HFFc6 (cell line): ENCODE results near the gene METAP2. TPM values are rescaled to one million over a fixed set of nuclear protein-coding genes. Genes with fewer than 3 reads are reported as not detected.

Experiments used
- DNase-seq: peaks from one replicate; pipeline ENCODE4 v3.0.0-alpha.2; 2018
- H3K27ac Mint-ChIP-seq: 2 replicates; pipeline ENCODE4 v1.8.0; 2020; ENCODE audit warnings: mild to moderate bottlenecking, mixed read lengths
- H3K27me3 Mint-ChIP-seq: 2 replicates; pipeline ENCODE4 v1.8.0; 2021; ENCODE audit warnings: mild to moderate bottlenecking, moderate library complexity, mixed read lengths; ENCODE audit not compliant: insufficient read depth
- H3K36me3 Mint-ChIP-seq: 2 replicates; pipeline ENCODE4 v1.8.0; 2021; ENCODE audit warnings: low read depth, mixed read lengths
- H3K4me1 Mint-ChIP-seq: 2 replicates; pipeline ENCODE4 v1.8.0; 2020; ENCODE audit warnings: low read depth, mixed read lengths
- H3K4me3 Mint-ChIP-seq: 2 replicates; pipeline ENCODE4 v1.8.0; 2020; ENCODE audit warnings: mild to moderate bottlenecking, moderate library complexity, mixed read lengths
- H3K9me3 Mint-ChIP-seq: 2 replicates; pipeline ENCODE4 v1.8.0; 2020; ENCODE audit warnings: mild to moderate bottlenecking, mixed read lengths
- CTCF ChIP-seq: fragments of 200-600 bp; sonication (generic); IDR thresholded peaks from 2 replicates; pipeline ENCODE4 v1.5.0; 2021; ENCODE audit warnings: antibody characterized with exemption, mild to moderate bottlenecking
- total RNA-seq, 6 experiments: library from RNA; stranded (reverse); fragmentation: NEBNext Ultra II Directional; extraction: Animal tissue kit (Norgen Biotek cat#: 25700); gene quantifications; 2 replicates in 1 of 6; 3 replicates in 5 of 6; pipeline ENCODE4 v1.2.3, GENCODE V29; 2021

Gene METAP2
- total RNA-seq, 6 experiments from 2014 or later: 72.3 to 85.8 (median 79.0) TPM

GRCh38 chr12:95505039-95505438, 31.1 kb downstream of the METAP2 start:
- no peak overlapping the region for H3K27ac Mint-ChIP-seq
- H3K9me3 Mint-ChIP-seq: no peaks in the 10 kb centered on the region
- TF ChIP-seq CTCF: no peak
- H3K36me3 Mint-ChIP-seq: peaks cover 43% of the 10 kb centered on the region
- H3K4me1 Mint-ChIP-seq: peaks cover 5% of the 10 kb centered on the region; the same call in 1 of the 2 replicates
- no peak overlapping the region for H3K4me3 Mint-ChIP-seq
- DNase-seq: no peak
- no peaks in the 10 kb centered on the region for H3K27me3 Mint-ChIP-seq

- H3K36me3 Mint-ChIP-seq: peaks cover 46% of the 10 kb centered on the region
- no peak for DNase-seq
- TF ChIP-seq CTCF: no peak
Observed at GRCh38 chr12:95506707-95507523, 33.0 kb downstream of the METAP2 start.

GRCh38 chr12:95509300-95509699, 35.3 kb downstream of the METAP2 start:
- H3K27me3 Mint-ChIP-seq: no peaks in the 10 kb centered on the region
- no peak overlapping the region for H3K4me3 Mint-ChIP-seq
- TF ChIP-seq CTCF: no peak
- no peaks in the 10 kb centered on the region for H3K9me3 Mint-ChIP-seq
- peaks cover 51% of the 10 kb centered on the region for H3K36me3 Mint-ChIP-seq
- no peak overlapping the region for H3K27ac Mint-ChIP-seq
- no peaks in the 10 kb centered on the region for H3K4me1 Mint-ChIP-seq
- DNase-seq: no peak

More at GRCh38 chr12:95506707-95507523, 33.0 kb downstream of the METAP2 start:
- Mint-ChIP-seq H3K27ac (no peak overlapping the region), H3K4me3 (no peak overlapping the region; the same call in 1 of the 2 replicates), H3K27me3 (no peaks in the 10 kb centered on the region), H3K9me3 (no peaks in the 10 kb centered on the region), H3K4me1 (peaks cover 5% of the 10 kb centered on the region; the same call in 1 of the 2 replicates)

GRCh38 chr12:95511977-95512376, 38.0 kb downstream of the METAP2 start:
- no peak for TF ChIP-seq CTCF
- H3K4me3 Mint-ChIP-seq: no peak overlapping the region
- H3K4me1 Mint-ChIP-seq: no peaks in the 10 kb centered on the region
- no peak for DNase-seq
- no peaks in the 10 kb centered on the region for H3K27me3 Mint-ChIP-seq
- H3K9me3 Mint-ChIP-seq: no peaks in the 10 kb centered on the region
- H3K27ac Mint-ChIP-seq: no peak overlapping the region
- H3K36me3 Mint-ChIP-seq: peaks cover 42% of the 10 kb centered on the region

GRCh38 chr12:95513599-95513998, 39.6 kb downstream of the METAP2 start:
- Mint-ChIP-seq H3K36me3 (peaks cover 33% of the 10 kb centered on the region), H3K27me3 (no peaks in the 10 kb centered on the region), H3K9me3 (no peaks in the 10 kb centered on the region), H3K4me3 (no peak overlapping the region), H3K4me1 (no peaks in the 10 kb centered on the region), H3K27ac (no peak overlapping the region)
- DNase-seq: no peak
- no peak for TF ChIP-seq CTCF
